Calu3 (cell line): ENCODE measurements around the gene GGT7. TPM values are rescaled to one million over a fixed set of nuclear protein-coding genes. Genes with fewer than 3 reads are reported as not detected.

Experiments used
- BruUV-seq: library from RNA; stranded (reverse); fragments of 400-500 nt; replicated peaks from 2 replicates; lab custom pipeline; 2021; lab: Mats Ljungman, UMichigan
- CTCF ChIA-PET: fragments of 300-600 bp; sonication (Branson Sonifier 250); formaldehyde crosslinking; loops from one replicate; lab custom pipeline; 2022; ENCODE audit warnings: antibody characterized with exemption; lab: Charles Lee
- DNase-seq: peaks from one replicate; pipeline ENCODE4 v3.0.0; 2022
- H3K27ac Mint-ChIP-seq: one replicate; pipeline ENCODE4 v1.8.0; 2022; ENCODE audit warnings: mixed read lengths; ENCODE audit not compliant: unreplicated experiment
- H3K27me3 Mint-ChIP-seq: one replicate; pipeline ENCODE4 v1.8.0; 2022; ENCODE audit warnings: mixed read lengths; ENCODE audit not compliant: unreplicated experiment
- H3K36me3 Mint-ChIP-seq: one replicate; pipeline ENCODE4 v1.8.0; 2022; ENCODE audit warnings: mild to moderate bottlenecking, moderate library complexity, mixed read lengths; ENCODE audit not compliant: insufficient read depth, unreplicated experiment
- H3K4me1 Mint-ChIP-seq: one replicate; pipeline ENCODE4 v1.8.0; 2022; ENCODE audit warnings: mild to moderate bottlenecking, low read depth, mixed read lengths; ENCODE audit not compliant: unreplicated experiment
- H3K4me3 Mint-ChIP-seq: one replicate; pipeline ENCODE4 v1.8.0; 2022; ENCODE audit warnings: mild to moderate bottlenecking, low read depth, moderate library complexity, mixed read lengths; ENCODE audit not compliant: unreplicated experiment
- H3K9me3 Mint-ChIP-seq: one replicate; pipeline ENCODE4 v1.8.0; 2022; ENCODE audit warnings: low read depth, mixed read lengths; ENCODE audit not compliant: unreplicated experiment
- intact Hi-C: fragments of 100-400 bp; cut with micrococcal nuclease; formaldehyde crosslinking; loops from one replicate; pipeline ENCODE4 v1.10.0; 2022; ENCODE audit not compliant: unreplicated experiment
- total RNA-seq: library from RNA; stranded (reverse); gene quantifications from 2 replicates; pipeline ENCODE4 v1.2.3, GENCODE V29; 2022
- TF ChIP-seq, protein P1 (sequence below): fragments of 200-600 bp; IDR thresholded peaks from one replicate; pipeline ENCODE4 v1.8.0; 2022; ENCODE audit warnings: antibody characterized with exemption; ENCODE audit not compliant: unreplicated experiment

The GGT7 gene
- total RNA-seq, 1 experiment from 2014 or later = 16.2 TPM

- no peak for DNase-seq
- H3K4me1 Mint-ChIP-seq = peaks cover 11% of the 10 kb centered on the region
- H3K27ac Mint-ChIP-seq = no peak overlapping the region
- BruUV-seq = no TSS peak
- intact Hi-C loops = no loop called here
- H3K36me3 Mint-ChIP-seq = peaks cover 7% of the 10 kb centered on the region
- TF ChIP-seq, protein P1, sequence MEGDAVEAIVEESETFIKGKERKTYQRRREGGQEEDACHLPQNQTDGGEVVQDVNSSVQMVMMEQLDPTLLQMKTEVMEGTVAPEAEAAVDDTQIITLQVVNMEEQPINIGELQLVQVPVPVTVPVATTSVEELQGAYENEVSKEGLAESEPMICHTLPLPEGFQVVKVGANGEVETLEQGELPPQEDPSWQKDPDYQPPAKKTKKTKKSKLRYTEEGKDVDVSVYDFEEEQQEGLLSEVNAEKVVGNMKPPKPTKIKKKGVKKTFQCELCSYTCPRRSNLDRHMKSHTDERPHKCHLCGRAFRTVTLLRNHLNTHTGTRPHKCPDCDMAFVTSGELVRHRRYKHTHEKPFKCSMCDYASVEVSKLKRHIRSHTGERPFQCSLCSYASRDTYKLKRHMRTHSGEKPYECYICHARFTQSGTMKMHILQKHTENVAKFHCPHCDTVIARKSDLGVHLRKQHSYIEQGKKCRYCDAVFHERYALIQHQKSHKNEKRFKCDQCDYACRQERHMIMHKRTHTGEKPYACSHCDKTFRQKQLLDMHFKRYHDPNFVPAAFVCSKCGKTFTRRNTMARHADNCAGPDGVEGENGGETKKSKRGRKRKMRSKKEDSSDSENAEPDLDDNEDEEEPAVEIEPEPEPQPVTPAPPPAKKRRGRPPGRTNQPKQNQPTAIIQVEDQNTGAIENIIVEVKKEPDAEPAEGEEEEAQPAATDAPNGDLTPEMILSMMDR = no peak
- H3K27me3 Mint-ChIP-seq = no peaks in the 10 kb centered on the region
- no peak overlapping the region for H3K4me3 Mint-ChIP-seq
- H3K9me3 Mint-ChIP-seq = no peaks in the 10 kb centered on the region
- CTCF ChIA-PET = no interaction called here
Measured at GRCh38 chr20:34859826-34860545, 12.7 kb downstream of the GGT7 start.

DNA sequence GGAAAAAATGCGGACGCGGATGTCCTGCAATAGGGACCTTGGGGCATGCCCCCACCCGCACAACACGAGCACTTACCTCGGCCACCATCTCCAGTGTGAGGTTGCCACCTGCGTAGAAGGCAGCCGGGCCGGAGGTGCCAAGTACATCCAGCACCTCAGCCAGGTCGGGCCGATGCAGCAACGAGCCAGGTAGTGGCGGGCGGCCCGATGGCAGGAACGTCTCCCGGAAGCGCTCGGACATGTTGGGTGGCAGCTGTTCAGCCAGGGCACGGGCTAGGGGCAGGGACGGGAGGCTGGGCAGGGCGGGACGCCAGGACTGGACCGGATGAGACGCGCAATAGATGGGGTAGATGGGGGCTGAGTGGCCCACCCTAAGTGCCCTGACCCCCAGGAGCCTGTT lies 13.3 kb downstream of the GGT7 start:
- intact Hi-C loops = no loop called here
- peaks cover 11% of the 10 kb centered on the region for H3K4me1 Mint-ChIP-seq
- H3K27ac Mint-ChIP-seq = no peak overlapping the region
- H3K36me3 Mint-ChIP-seq = peaks cover 7% of the 10 kb centered on the region
- TF ChIP-seq, protein P1 = no peak
- no TSS peak for BruUV-seq
- CTCF ChIA-PET = no interaction called here
- DNase-seq = no peak
- no peak overlapping the region for H3K4me3 Mint-ChIP-seq
- H3K9me3 Mint-ChIP-seq = no peaks in the 10 kb centered on the region
- H3K27me3 Mint-ChIP-seq = no peaks in the 10 kb centered on the region

GRCh38 chr20:34852298-34852697 lies 20.4 kb downstream of the GGT7 start:
- BruUV-seq = no TSS peak
- Mint-ChIP-seq H3K27ac (no peak overlapping the region), H3K27me3 (peaks cover 5% of the 10 kb centered on the region), H3K4me1 (no peaks in the 10 kb centered on the region), H3K4me3 (no peak overlapping the region), H3K36me3 (no peaks in the 10 kb centered on the region), H3K9me3 (no peaks in the 10 kb centered on the region)
- DNase-seq = no peak
- intact Hi-C loops = no loop called here
- CTCF ChIA-PET = interaction anchor here (0.6 to 1.6 kb wide), 3 partner anchors 9 to 1054 kb away, joined by 3 to 4 read pairs (median 3); no protein-coding TSS in a partner anchor
- TF ChIP-seq, protein P1 = no peak

DNA sequence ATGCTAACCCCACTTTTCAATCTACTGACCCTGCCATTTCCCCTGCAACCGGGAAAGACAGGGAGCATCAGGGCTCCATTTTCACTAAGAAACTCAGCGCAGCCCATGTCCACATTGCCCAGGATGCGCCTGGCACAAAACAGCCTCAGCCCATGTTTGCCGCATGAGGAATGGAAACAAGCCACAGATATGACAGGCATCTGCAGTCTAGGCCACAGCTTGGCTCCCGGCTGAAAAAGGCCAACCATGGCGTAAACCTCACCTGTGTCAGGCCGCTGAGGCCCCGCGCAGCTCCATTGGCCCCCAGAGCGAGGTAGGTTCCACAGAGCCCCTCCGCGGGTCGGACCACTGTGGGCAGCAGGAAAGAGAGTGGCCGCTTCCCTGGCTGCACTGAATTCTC lies 21.7 kb downstream of the GGT7 start:
- CTCF ChIA-PET = interaction anchor here (0.6 to 1.8 kb wide), 2 partner anchors 11 to 12 kb away, joined by 3 to 6 read pairs; no protein-coding TSS in a partner anchor

More for the DNA sequence above, 21.7 kb downstream of the GGT7 start:
- Mint-ChIP-seq H3K4me1 (no peaks in the 10 kb centered on the region), H3K27me3 (peaks cover 18% of the 10 kb centered on the region), H3K9me3 (no peaks in the 10 kb centered on the region), H3K27ac (no peak overlapping the region), H3K4me3 (no peak overlapping the region), H3K36me3 (no peaks in the 10 kb centered on the region)
- BruUV-seq = no TSS peak
- TF ChIP-seq, protein P1 = no peak
- intact Hi-C loops = no loop called here
- no peak for DNase-seq
